GM23248 (cell line): ENCODE measurements around the gene SIK3.

Experiments used
- EZH2 ChIP-seq: fragments of 200-600 bp; sonication (generic); IDR thresholded peaks from 2 replicates; pipeline ENCODE4 v1.6.1; 2018; ENCODE audit warnings: antibody characterized with exemption, mild to moderate bottlenecking; ENCODE audit not compliant: insufficient read depth, poor library complexity, severe bottlenecking
- EZH2phosphoT487 ChIP-seq: fragments of 200-600 bp; sonication (generic); IDR thresholded peaks from 2 replicates; pipeline ENCODE4 v1.6.1; 2018; ENCODE audit warnings: antibody characterized with exemption, moderate library complexity, mild to moderate bottlenecking, low read depth; ENCODE audit not compliant: insufficient read depth

GRCh38 chr11:116975661-116976060 is 122.6 kb downstream of the SIK3 start:
- TF ChIP-seq EZH2 (no peak), EZH2phosphoT487 (no peak)
